ENCODE measurements around the gene GPAT3.

The GPAT3 gene

GRCh38 chr4:83581411-83582288 is 45.7 kb downstream of the GPAT3 start:
- DNase-seq (ENCODE audit: low read depth): no peak
- TF ChIP-seq CTCF (IDR thresholded peaks at IDR 0.05; ENCODE audit: control insufficient read depth, extremely low read depth, insufficient read depth): no peak
- no peak overlapping the region for H3K4me3 ChIP-seq (ENCODE audit: low read depth, low read length)

- peak; percentile 66 for DNase-seq (ENCODE audit: low read depth)
- H3K4me3 ChIP-seq (ENCODE audit: low read depth, low read length): no peak overlapping the region
- peak; percentile 26; the same call in 1 of the 2 replicates for TF ChIP-seq CTCF (IDR thresholded peaks at IDR 0.05; ENCODE audit: control insufficient read depth, extremely low read depth, insufficient read depth)
These were observed 46.4 kb downstream of the GPAT3 start for GRCh38 chr4:83582289-83582785.

- no peak overlapping the region for H3K4me3 ChIP-seq (ENCODE audit: low read depth, low read length)
- no peak for DNase-seq (ENCODE audit: low read depth)
- no peak for TF ChIP-seq CTCF (IDR thresholded peaks at IDR 0.05; ENCODE audit: control insufficient read depth, extremely low read depth, insufficient read depth)
These were observed 50.1 kb downstream of the GPAT3 start for GRCh38 chr4:83585982-83586508.

- no peak for DNase-seq (ENCODE audit: low read depth)
- TF ChIP-seq CTCF (IDR thresholded peaks at IDR 0.05; ENCODE audit: control insufficient read depth, extremely low read depth, insufficient read depth): no peak
These were observed 53.4 kb downstream of the GPAT3 start for GRCh38 chr4:83589279-83589678.

GRCh38 chr4:83591056-83591455 is 55.1 kb downstream of the GPAT3 start:
- no peak for DNase-seq (ENCODE audit: low read depth)
- no peak overlapping the region for H3K4me3 ChIP-seq (ENCODE audit: low read depth, low read length)
- TF ChIP-seq CTCF (IDR thresholded peaks at IDR 0.05; ENCODE audit: control insufficient read depth, extremely low read depth, insufficient read depth): no peak

More at GRCh38 chr4:83589279-83589678, 53.4 kb downstream of the GPAT3 start:
- H3K4me3 ChIP-seq (ENCODE audit: low read depth, low read length): no peak overlapping the region

GRCh38 chr4:83591730-83592129 is 55.8 kb downstream of the GPAT3 start:
- TF ChIP-seq CTCF (IDR thresholded peaks at IDR 0.05; ENCODE audit: control insufficient read depth, extremely low read depth, insufficient read depth): no peak
- no peak for DNase-seq (ENCODE audit: low read depth)
- no peak overlapping the region for H3K4me3 ChIP-seq (ENCODE audit: low read depth, low read length)

Measured in LNCaP clone FGC (cell line).